Measurements from ENCODE around the gene ZNF521.
"Not testable (repeated sequence)": the region's sequence is repeated elsewhere in the genome, so short reads cannot be mapped to it uniquely, and the experiment has no call there.

The ZNF521 gene

GRCh38 chr18:25288340-25288938, 63.5 kb downstream of the ZNF521 start:
- no peak for DNase-seq

- DNase-seq: no peak
Observed at GRCh38 chr18:25287106-25287505, 64.9 kb downstream of the ZNF521 start.

GRCh38 chr18:25284861-25285550, 67.0 kb downstream of the ZNF521 start:
- no peak for DNase-seq

GRCh38 chr18:25284281-25284680, 67.7 kb downstream of the ZNF521 start:
- no peak for DNase-seq

GRCh38 chr18:25283781-25284180, 68.2 kb downstream of the ZNF521 start:
- DNase-seq: no peak

GRCh38 chr18:25282896-25283703, 68.9 kb downstream of the ZNF521 start:
- DNase-seq: no peak

GRCh38 chr18:25282282-25282681, 69.7 kb downstream of the ZNF521 start:
- peak; percentile 51 for DNase-seq

- no peak for DNase-seq
Observed at GRCh38 chr18:25281556-25281955, 70.4 kb downstream of the ZNF521 start.

- no peak for DNase-seq
Observed at GRCh38 chr18:25279961-25280360, 72.0 kb downstream of the ZNF521 start.

- no peak for DNase-seq
Observed at GRCh38 chr18:25279556-25279955, 72.4 kb downstream of the ZNF521 start.

GRCh38 chr18:25279133-25279532, 72.8 kb downstream of the ZNF521 start:
- no peak for DNase-seq

- DNase-seq: peak; percentile 52
Observed at GRCh38 chr18:25278394-25278793, 73.6 kb downstream of the ZNF521 start.

- no peak for DNase-seq
Observed at GRCh38 chr18:25275412-25276001, 76.5 kb downstream of the ZNF521 start.

GRCh38 chr18:25274926-25275325, 77.0 kb downstream of the ZNF521 start:
- no peak for DNase-seq

GRCh38 chr18:25266931-25267527, 84.9 kb downstream of the ZNF521 start:
- DNase-seq: not testable (repeated sequence)

- DNase-seq: no peak
Observed at GRCh38 chr18:25262920-25263319, 89.0 kb downstream of the ZNF521 start.

- no peak for DNase-seq
Observed at GRCh38 chr18:25261768-25262167, 90.2 kb downstream of the ZNF521 start.

GRCh38 chr18:25256439-25256838, 95.5 kb downstream of the ZNF521 start:
- DNase-seq: no peak

GRCh38 chr18:25253779-25254178, 98.2 kb downstream of the ZNF521 start:
- DNase-seq: no peak

GRCh38 chr18:25253136-25253535, 98.8 kb downstream of the ZNF521 start:
- no peak for DNase-seq

- DNase-seq: no peak
Observed at GRCh38 chr18:25251068-25251467, 100.9 kb downstream of the ZNF521 start.

- DNase-seq: no peak
Observed at GRCh38 chr18:25250474-25250851, 101.5 kb downstream of the ZNF521 start.

- no peak for DNase-seq
Observed at GRCh38 chr18:25248755-25249154, 103.2 kb downstream of the ZNF521 start.
